SH-SY5Y (cell line): ENCODE measurements around the gene PCA3.

ENCODE experiments used
- GATA2 ChIP-seq: IDR thresholded peaks from 2 replicates; pipeline ENCODE4 v1.6.1; 2011; ENCODE audit warnings: mild to moderate bottlenecking, low read depth, low read length
- GATA3 ChIP-seq: IDR thresholded peaks from 2 replicates; pipeline ENCODE4 v1.6.1; 2011; ENCODE audit warnings: low read depth, mild to moderate bottlenecking, low read length, moderate library complexity

DNA sequence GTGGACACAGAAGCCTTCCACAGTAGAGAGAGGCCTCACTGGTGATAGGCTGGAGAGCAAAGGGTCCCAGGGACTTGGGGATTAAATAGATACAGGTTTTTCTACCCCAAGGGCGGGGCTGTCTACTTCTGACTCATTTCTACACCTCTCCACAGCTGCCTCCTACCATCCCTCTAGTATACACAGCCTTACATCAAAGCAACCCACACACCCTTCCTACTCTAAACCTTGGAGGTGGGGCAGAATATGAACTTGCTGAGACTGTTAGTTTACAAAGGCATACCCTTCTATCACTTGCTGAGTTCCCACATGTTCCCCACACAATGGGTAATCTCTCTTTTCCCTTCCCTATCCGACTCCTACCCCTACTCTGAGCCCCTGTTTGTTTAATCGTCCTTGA lies 19.9 kb upstream of the PCA3 start:
- TF ChIP-seq GATA3 (no peak), GATA2 (no peak)
